AG04449 (cell line): ENCODE results near the gene XIRP2.

Experiments
- CTCF ChIA-PET: fragments of 350-600 bp; formaldehyde crosslinking; extraction: SDS; loops from one replicate; lab custom pipeline; 2021; ENCODE audit warnings: antibody characterized with exemption; lab: Yijun Ruan, JAX
- POLR2A ChIA-PET: fragments of 400-600, 350-600 bp; formaldehyde crosslinking; extraction: SDS; loops from one replicate; lab custom pipeline; 2020; ENCODE audit warnings: antibody characterized with exemption, inconsistent platforms; lab: Yijun Ruan, JAX
- DNase-seq: peaks from one replicate; pipeline ENCODE4 v3.0.0-alpha.2; 2010; ENCODE audit warnings: low read depth, low spot score
- H3K4me3 ChIP-seq: 2 replicates; pipeline ENCODE4 v1.5.1; 2011; ENCODE audit warnings: low read depth, mild to moderate bottlenecking, control low read depth, low read length
- TF ChIP-seq, protein P1 (sequence below): IDR thresholded peaks from one replicate; pipeline ENCODE4 v1.5.1; 2011; ENCODE audit warnings: mild to moderate bottlenecking, moderate library complexity, low read length, control low read depth, inconsistent platforms; ENCODE audit not compliant: insufficient read depth; ENCODE audit errors: missing control alignments

The XIRP2 gene

GRCh38 chr2:166996465-166996864, 108.2 kb downstream of the XIRP2 start:
- TF ChIP-seq, protein P1, sequence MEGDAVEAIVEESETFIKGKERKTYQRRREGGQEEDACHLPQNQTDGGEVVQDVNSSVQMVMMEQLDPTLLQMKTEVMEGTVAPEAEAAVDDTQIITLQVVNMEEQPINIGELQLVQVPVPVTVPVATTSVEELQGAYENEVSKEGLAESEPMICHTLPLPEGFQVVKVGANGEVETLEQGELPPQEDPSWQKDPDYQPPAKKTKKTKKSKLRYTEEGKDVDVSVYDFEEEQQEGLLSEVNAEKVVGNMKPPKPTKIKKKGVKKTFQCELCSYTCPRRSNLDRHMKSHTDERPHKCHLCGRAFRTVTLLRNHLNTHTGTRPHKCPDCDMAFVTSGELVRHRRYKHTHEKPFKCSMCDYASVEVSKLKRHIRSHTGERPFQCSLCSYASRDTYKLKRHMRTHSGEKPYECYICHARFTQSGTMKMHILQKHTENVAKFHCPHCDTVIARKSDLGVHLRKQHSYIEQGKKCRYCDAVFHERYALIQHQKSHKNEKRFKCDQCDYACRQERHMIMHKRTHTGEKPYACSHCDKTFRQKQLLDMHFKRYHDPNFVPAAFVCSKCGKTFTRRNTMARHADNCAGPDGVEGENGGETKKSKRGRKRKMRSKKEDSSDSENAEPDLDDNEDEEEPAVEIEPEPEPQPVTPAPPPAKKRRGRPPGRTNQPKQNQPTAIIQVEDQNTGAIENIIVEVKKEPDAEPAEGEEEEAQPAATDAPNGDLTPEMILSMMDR: no peak
- ChIA-PET CTCF (no interaction called here), POLR2A (no interaction called here)
- no peak overlapping the region for H3K4me3 ChIP-seq
- no peak for DNase-seq

DNA sequence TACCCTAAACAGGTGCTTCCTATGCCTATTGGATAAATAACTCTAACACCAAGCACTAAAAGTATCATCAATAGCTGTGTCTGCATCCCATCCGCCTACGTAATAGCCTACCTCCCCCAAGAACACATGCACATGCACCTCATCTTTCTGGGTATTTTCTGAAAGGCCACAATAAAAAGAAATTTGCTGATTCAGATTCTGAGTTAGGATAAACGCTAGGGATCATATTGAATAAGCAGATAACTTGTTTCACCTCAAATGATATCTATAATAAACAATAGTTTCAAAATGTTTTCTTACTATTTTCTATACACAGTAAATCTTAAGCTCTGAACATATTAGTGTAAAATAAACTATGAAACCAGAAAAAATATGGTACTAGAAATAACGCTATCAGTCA, 112.9 kb downstream of the XIRP2 start:
- CTCF ChIA-PET: no interaction called here
- TF ChIP-seq, protein P1: no peak
- no peak for DNase-seq
- POLR2A ChIA-PET: no interaction called here
- H3K4me3 ChIP-seq: no peak overlapping the region

GRCh38 chr2:167005096-167005495, 116.8 kb downstream of the XIRP2 start:
- ChIA-PET CTCF (no interaction called here), POLR2A (no interaction called here)
- DNase-seq: no peak
- TF ChIP-seq, protein P1: no peak
- no peak overlapping the region for H3K4me3 ChIP-seq

DNA sequence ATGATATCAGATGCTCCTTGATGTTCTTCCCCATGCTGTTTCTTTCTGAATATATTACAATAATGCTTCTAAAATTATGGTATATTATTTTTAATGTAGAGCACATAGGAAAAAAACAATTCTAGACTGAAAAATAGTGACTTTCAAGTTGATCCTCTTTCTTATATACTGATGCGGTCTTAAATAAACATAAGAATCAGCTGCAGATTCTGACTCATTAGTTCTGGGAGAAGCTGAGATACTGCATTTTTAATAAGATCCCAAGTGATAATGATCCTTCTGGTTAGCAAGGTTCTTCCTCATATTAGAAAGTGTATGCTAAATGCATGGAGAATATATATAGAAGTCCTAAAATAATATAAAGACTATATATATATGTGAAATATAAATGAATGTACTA, 124.9 kb downstream of the XIRP2 start:
- POLR2A ChIA-PET: interaction anchor here (0.6 kb wide), 1 partner anchor 408 kb away, joined by 3 read pairs; no protein-coding TSS in a partner anchor
- DNase-seq: no peak
- TF ChIP-seq, protein P1: no peak

DNA sequence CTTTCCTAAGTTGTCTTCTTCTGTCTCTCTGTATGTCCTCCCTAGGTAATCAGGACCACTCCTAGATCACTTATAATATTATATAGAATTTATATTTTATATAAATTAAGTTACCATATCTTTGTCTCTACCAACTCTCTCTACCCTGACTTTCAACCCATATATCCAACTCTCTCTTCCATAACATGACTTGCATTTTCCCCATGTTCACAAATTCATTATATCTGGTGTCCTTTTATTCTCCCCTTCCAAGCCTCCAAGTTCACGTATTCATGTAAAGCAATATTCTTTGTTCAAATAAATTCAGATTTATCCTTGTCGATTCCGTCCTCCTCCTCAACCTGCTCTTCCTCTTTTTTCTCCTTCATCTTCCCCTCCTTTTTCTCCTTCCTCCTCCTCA, 127.5 kb downstream of the XIRP2 start:
- CTCF ChIA-PET: no interaction called here
- POLR2A ChIA-PET: no interaction called here
- no peak overlapping the region for H3K4me3 ChIP-seq
- DNase-seq: no peak
- TF ChIP-seq, protein P1: no peak

More for the DNA sequence above, 124.9 kb downstream of the XIRP2 start:
- CTCF ChIA-PET: no interaction called here
- H3K4me3 ChIP-seq: no peak overlapping the region

DNA sequence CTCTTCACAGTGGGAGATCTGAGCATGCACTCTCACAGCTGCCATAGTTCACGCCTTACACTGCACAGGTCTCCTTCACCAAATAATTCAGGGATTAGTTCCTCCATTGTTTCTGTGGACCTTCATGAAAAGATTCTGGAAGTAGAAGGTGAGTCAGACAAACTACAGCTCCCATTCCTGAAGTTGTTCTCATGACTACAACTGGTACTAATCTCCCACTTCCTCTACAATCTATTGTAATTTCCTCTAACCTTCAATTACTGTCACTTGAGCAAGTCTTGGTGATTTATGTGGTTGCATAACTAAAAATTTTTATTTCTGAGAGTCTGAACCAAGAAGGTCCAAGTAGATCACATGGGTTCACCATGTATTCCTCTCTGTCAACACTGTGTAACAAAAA, 128.7 kb downstream of the XIRP2 start:
- POLR2A ChIA-PET: no interaction called here

More for the DNA sequence above, 128.7 kb downstream of the XIRP2 start:
- TF ChIP-seq, protein P1: no peak
- DNase-seq: no peak
- no peak overlapping the region for H3K4me3 ChIP-seq
- CTCF ChIA-PET: no interaction called here
